ENCODE results near the gene MEIS2. TPM values are rescaled to one million over a fixed set of nuclear protein-coding genes. Genes with fewer than 3 reads are reported as not detected.

Gene MEIS2
- polyA plus RNA-seq, 1 donor from 2014 or later, result 825 TPM

DNA sequence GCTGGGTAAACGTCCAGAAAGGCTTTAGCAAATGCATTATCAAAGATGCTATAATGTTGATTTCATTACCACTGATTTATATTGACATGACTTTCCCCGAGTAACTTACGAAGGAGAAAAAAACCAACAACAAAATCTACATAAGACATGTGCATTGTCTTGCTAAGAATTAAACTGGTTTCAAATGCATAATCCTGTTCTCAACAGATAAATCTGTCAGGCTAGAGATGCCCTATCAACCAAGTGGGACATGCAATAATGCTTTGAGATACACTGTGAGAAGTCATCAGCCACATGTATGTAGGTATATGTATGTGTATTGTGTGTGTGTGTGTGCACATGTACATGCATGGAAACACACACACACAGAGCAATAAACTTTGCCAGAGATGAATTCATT, 195.6 kb downstream of the MEIS2 start:
- no peak overlapping the region for H3K4me3 ChIP-seq (ENCODE audit: low read length)
- no peak overlapping the region for H3K9ac ChIP-seq (ENCODE audit: low read length)
- peaks cover 87% of the 10 kb centered on the region for H4K20me1 ChIP-seq (ENCODE audit: insufficient read depth)
- H3K27me3 ChIP-seq (ENCODE audit: insufficient read depth, low read depth, low read length), result no peaks in the 10 kb centered on the region
- H2AFZ ChIP-seq (ENCODE audit: low read depth, low read length), result no peak overlapping the region
- no peaks in the 10 kb centered on the region for H3K36me3 ChIP-seq (ENCODE audit: insufficient read depth, low read length)
- H3K4me2 ChIP-seq (ENCODE audit: low read length), result no peak overlapping the region
- H3K79me2 ChIP-seq (replicated peaks; ENCODE audit: insufficient read depth, low read length), result peaks cover 97% of the 10 kb centered on the region
- no peak for TF ChIP-seq POLR2AphosphoS5 (IDR thresholded peaks at IDR 0.05)
- no peak for TF ChIP-seq TAF1 (IDR thresholded peaks at IDR 0.05; ENCODE audit: low read depth)
- no peak for TF ChIP-seq EP300 (conservative IDR thresholded peaks at IDR 0.05; ENCODE audit: poor library complexity, severe bottlenecking)
- no peak for TF ChIP-seq MXI1 (conservative IDR thresholded peaks at IDR 0.05; ENCODE audit: poor library complexity, severe bottlenecking)
- TF ChIP-seq, protein P1, sequence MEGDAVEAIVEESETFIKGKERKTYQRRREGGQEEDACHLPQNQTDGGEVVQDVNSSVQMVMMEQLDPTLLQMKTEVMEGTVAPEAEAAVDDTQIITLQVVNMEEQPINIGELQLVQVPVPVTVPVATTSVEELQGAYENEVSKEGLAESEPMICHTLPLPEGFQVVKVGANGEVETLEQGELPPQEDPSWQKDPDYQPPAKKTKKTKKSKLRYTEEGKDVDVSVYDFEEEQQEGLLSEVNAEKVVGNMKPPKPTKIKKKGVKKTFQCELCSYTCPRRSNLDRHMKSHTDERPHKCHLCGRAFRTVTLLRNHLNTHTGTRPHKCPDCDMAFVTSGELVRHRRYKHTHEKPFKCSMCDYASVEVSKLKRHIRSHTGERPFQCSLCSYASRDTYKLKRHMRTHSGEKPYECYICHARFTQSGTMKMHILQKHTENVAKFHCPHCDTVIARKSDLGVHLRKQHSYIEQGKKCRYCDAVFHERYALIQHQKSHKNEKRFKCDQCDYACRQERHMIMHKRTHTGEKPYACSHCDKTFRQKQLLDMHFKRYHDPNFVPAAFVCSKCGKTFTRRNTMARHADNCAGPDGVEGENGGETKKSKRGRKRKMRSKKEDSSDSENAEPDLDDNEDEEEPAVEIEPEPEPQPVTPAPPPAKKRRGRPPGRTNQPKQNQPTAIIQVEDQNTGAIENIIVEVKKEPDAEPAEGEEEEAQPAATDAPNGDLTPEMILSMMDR (IDR thresholded peaks at IDR 0.05; ENCODE audit: poor library complexity, severe bottlenecking), result no peak
- TF ChIP-seq, protein P2, sequence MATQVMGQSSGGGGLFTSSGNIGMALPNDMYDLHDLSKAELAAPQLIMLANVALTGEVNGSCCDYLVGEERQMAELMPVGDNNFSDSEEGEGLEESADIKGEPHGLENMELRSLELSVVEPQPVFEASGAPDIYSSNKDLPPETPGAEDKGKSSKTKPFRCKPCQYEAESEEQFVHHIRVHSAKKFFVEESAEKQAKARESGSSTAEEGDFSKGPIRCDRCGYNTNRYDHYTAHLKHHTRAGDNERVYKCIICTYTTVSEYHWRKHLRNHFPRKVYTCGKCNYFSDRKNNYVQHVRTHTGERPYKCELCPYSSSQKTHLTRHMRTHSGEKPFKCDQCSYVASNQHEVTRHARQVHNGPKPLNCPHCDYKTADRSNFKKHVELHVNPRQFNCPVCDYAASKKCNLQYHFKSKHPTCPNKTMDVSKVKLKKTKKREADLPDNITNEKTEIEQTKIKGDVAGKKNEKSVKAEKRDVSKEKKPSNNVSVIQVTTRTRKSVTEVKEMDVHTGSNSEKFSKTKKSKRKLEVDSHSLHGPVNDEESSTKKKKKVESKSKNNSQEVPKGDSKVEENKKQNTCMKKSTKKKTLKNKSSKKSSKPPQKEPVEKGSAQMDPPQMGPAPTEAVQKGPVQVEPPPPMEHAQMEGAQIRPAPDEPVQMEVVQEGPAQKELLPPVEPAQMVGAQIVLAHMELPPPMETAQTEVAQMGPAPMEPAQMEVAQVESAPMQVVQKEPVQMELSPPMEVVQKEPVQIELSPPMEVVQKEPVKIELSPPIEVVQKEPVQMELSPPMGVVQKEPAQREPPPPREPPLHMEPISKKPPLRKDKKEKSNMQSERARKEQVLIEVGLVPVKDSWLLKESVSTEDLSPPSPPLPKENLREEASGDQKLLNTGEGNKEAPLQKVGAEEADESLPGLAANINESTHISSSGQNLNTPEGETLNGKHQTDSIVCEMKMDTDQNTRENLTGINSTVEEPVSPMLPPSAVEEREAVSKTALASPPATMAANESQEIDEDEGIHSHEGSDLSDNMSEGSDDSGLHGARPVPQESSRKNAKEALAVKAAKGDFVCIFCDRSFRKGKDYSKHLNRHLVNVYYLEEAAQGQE (IDR thresholded peaks at IDR 0.05; ENCODE audit: borderline replicate concordance), result no peak
- no peak for TF ChIP-seq EZH2 (IDR thresholded peaks at IDR 0.05; ENCODE audit: borderline replicate concordance, insufficient read depth, low read length, poor library complexity, severe bottlenecking)
- no peak for TF ChIP-seq RAD21 (conservative IDR thresholded peaks at IDR 0.05)
- H3K27ac ChIP-seq (ENCODE audit: low read length), result no peak overlapping the region
- H3K9me2 ChIP-seq (ENCODE audit: insufficient read depth, low read length), result no peaks in the 10 kb centered on the region
- peaks cover 11% of the 10 kb centered on the region for H3F3A ChIP-seq (ENCODE audit: insufficient read depth, low read length, poor library complexity, severe bottlenecking)
- no peaks in the 10 kb centered on the region for H3K9me3 ChIP-seq (ENCODE audit: low read length)

DNA sequence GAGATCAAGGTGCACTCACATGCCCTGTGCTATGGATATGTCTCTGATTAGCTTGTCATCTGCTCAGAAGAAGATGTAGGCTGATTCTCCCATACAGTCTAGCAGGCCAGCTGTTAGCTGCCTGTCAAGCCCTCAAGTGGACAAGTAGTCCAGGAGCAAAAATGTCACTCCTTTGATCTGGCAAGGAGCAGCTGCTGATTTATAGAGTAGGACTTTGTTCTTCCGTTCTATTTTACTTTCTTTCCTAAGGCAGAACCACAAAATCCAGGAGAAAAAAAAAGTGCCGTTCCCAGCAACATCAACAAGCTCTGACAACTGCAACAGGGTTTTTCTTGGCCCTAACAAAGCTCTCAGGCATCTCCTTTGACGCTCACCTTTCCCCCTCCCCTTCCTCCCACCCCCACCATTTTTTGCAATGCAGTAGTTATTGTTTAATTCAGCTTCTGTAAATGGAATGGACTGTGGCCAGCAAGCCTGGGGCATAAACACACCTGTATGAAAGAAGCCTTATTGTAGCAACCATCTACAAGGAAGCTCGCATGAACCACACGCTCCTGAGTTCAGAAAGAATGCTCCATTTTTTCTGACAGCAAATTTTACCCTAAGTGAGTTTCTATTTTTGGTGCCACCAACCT, 196.3 kb downstream of the MEIS2 start:
- Histone ChIP-seq H3K4me3 (ENCODE audit: low read length) (peak overlapping the region; percentile 17), H3K36me3 (ENCODE audit: insufficient read depth, low read length) (no peaks in the 10 kb centered on the region), H3K27ac (ENCODE audit: low read length) (no peak overlapping the region), H4K20me1 (ENCODE audit: insufficient read depth) (peaks cover 86% of the 10 kb centered on the region), H2AFZ (ENCODE audit: low read depth, low read length) (no peak overlapping the region), H3K9me3 (ENCODE audit: low read length) (no peaks in the 10 kb centered on the region), H3K79me2 (replicated peaks; ENCODE audit: insufficient read depth, low read length) (peaks cover 98% of the 10 kb centered on the region), H3K4me2 (ENCODE audit: low read length) (no peak overlapping the region), H3K9ac (ENCODE audit: low read length) (no peak overlapping the region), H3F3A (ENCODE audit: insufficient read depth, low read length, poor library complexity, severe bottlenecking) (peaks cover 8% of the 10 kb centered on the region), H3K9me2 (ENCODE audit: insufficient read depth, low read length) (no peaks in the 10 kb centered on the region), H3K27me3 (ENCODE audit: insufficient read depth, low read depth, low read length) (no peaks in the 10 kb centered on the region)
- TF ChIP-seq, protein P2 (IDR thresholded peaks at IDR 0.05; ENCODE audit: borderline replicate concordance), result no peak
- no peak for TF ChIP-seq POLR2AphosphoS5 (IDR thresholded peaks at IDR 0.05)
- no peak for TF ChIP-seq MXI1 (conservative IDR thresholded peaks at IDR 0.05; ENCODE audit: poor library complexity, severe bottlenecking)
- TF ChIP-seq SMC3 (conservative IDR thresholded peaks at IDR 0.05; ENCODE audit: poor library complexity), result no peak
